ENCODE results near the gene TENM4.
"Not testable (repeated sequence)": the region's sequence is repeated elsewhere in the genome, so short reads cannot be mapped to it uniquely, and the experiment has no call there.

Gene TENM4

GRCh38 chr11:78993802-78994430 lies 446.9 kb downstream of the TENM4 start:
- no peak for DNase-seq

GRCh38 chr11:78991681-78992080 lies 449.1 kb downstream of the TENM4 start:
- DNase-seq: no peak

DNA sequence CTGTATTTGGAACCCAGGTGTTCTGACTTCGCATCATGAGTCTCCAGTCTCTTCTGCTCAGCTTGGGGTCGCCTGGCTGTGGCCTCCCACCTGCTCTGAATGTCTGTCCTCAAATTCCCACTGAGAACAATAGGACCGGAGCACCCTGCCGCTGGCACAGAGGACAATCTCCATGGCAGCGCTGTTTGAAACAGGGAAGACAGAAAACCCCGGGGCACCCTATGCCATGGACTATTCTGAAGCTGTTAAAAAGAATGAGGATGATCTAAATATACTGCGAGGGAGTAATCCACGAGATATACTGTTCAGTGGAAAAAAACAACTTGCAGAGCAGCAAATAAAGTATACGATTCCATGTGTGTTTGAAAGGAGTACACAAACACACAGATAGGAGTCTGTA lies 450.6 kb downstream of the TENM4 start:
- DNase-seq: no peak

- DNase-seq: no peak
Measured at GRCh38 chr11:78987748-78988147, 453.1 kb downstream of the TENM4 start.

DNA sequence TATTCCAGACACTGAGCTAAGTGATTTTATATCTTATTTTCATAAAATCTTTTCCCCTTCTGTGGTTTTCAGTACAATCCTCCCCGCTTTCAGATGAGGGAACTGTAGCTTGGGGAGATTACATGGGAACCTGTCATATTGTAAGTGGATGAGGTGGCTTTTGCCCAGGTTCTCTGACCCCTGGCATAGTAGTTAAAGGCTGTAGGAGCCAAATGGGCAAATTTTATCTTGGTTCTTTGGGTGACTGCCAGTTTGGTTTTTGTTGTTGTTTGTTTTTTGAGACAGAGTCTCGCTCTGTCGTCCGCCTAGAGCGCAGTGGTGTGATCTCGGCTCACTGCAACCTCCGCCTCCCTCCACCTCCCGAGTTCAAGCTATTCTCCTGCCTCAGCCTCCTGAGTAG lies 454.5 kb downstream of the TENM4 start:
- DNase-seq: no peak

DNA sequence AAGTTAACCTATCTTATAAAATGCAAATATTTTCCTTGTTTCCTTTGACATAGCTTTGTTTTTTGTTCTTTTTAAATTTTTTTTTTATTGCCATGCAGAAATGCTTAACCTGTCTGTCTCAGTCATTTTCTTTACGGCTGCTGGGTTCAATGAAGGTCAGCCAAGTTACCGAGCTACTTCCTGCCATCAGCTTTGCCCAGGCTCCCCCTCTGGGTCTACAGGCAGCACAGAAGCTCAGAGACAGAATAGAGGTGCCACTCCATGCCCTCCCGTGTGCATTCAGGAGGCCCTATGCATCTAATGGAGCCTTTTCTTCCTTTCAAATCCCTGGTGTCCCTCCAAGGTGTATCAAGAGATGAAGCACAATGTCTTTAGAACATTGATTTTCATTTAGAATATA lies 455.2 kb downstream of the TENM4 start:
- no peak for DNase-seq

DNA sequence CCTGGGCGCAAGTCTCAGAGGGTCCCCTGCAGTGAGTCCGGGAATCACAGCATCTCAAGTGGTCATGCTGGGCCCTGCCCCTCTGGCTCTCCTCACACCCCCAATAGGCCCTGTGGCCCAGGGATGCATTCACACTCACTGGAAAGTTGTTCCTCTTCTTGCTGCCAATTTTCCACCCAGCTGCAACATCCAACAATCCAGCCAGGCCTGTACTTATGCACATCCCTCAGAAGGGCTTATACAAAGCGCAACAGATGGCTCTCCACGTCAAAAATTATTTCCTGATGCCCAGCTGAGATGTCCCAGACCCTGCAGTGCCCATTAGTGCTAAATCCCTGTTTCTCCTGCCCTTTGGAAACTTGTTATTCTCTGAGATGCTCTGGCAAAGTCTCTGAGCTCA lies 458.4 kb downstream of the TENM4 start:
- DNase-seq: no peak

GRCh38 chr11:78981153-78981552 lies 459.7 kb downstream of the TENM4 start:
- DNase-seq: no peak

DNA sequence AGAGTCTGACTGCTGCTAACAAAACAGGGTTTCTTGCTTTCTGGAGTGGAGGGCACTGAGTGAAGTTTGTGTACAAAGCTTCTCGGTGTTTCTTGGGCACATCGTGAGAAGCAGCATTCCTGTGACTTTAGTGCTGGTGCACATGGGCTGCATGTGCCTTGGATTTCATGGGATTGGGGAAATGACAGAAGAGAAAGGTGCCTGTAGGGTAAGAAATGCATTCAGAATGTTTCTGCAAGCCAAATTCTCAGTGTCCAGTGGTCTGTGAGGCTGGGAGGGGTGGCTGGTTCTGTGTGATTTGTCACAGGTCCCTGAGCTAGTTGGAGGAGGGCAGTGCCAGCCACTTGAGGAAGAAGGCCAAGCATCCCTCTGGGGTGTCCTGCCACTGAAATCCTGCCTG lies 462.0 kb downstream of the TENM4 start:
- DNase-seq: no peak

DNA sequence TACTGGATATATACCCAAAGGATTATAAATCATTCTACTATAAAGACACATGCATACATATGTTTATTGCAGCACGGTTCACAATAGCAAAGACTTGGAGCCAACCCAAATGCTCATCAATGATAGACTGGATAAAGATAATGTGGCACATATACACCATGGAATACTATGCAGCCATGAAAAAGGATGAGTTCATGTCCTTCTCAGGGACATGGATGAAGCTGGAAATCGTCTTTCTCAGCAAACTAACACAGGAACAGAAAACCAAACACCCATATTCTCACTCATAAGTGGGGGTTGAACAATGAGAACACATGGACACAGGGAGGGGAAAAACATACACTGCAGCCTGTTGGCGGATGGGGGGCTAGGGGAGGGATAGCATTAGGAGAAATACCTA lies 463.0 kb downstream of the TENM4 start:
- DNase-seq: not testable (repeated sequence)

GRCh38 chr11:78977009-78977408 lies 463.8 kb downstream of the TENM4 start:
- no peak for DNase-seq

DNA sequence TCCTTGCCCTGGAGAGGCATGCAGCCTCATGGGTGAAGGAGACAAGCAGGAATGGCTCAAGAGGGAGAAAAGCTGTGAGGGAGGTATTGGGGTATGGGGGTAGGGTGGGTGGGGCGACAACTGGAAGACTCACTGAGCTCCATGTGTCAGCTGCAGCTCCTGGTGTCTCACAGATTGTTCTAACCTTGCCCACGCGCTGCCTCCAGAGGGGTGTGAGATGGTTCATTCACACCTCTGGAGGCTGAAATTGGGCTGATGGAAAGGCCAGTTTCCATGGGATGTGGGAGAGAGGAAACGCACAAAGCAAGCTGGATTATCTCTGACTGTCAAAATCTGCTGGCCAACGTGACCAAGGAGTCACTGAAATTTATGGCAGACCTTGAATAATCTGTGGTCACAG lies 465.7 kb downstream of the TENM4 start:
- DNase-seq: no peak

- no peak for DNase-seq
Measured at GRCh38 chr11:78973876-78974275, 467.0 kb downstream of the TENM4 start.

DNA sequence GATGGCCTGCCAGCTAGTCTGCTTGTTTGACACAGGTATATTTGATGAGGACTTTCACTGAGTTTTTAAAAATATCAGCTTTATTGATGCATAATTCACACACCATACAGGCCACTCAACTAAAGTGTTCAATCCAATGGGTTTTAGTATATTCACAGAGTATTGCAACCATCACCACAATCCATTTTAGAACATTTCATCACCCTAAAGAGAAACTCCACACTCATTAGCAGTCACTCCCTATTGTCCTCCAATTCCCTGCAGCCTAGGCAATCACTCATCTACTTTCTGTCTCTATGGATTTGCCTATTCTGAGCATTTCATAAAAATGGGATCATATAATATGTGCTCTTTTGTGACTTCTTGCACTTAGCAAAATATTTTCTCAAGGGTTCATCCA lies 468.2 kb downstream of the TENM4 start:
- DNase-seq: no peak

DNA sequence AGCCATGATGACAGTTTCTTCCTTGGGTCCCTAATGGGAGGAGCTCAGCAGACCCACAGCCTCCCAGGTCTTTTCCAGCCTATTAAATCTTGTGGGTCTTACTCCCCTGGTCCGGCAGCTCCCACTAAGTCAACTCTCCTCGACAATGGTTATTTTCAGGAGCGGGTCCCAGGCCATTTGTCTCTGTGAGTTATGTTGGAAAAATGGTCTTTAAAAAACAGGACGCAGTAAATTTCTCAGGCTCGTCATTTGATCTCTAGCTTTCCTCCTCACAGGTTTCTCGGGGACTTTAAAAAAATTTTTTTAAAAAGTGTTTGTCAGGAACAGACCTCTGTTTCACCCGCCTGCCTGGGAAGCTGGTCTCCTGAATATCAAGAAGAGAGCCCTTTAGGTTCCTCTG lies 468.7 kb downstream of the TENM4 start:
- no peak for DNase-seq

DNA sequence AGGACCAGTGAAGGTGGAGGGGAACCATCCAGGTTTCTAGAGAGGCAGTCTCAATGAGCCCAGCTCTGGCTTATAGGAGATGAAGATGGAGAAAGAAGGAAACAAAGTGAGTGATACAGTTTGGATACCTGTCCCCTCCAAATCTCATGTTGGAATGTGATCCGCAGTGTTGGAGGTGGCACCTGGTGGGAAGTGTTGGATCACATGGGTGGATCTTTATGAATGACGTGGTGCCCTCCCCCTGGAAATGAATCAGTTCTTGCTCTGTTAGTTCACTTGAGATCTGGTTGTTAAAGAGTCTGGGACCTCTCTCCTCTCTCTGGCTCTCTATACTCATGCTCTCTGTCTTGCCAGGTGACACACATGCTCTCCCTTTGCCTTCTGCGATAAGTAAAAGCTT lies 473.0 kb downstream of the TENM4 start:
- no peak for DNase-seq

DNA sequence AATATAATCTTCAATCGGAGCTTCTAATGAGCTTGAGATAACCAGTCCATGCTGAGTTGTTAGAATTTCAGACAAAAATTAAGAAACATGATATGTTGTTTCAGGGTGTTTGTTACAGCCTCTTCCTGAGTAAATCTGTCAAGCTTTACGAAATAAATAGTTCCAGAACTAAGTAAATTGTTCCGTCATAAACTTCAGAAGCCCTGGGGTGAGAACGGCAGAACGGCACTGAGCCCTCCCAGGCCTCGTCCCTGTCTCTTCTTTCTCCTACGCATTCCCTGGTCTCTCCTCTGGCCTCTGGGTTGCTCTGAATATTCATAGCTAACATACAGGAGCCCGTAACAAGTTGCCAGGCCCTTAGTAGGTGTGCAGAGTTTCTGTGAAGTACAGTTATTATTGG lies 475.4 kb downstream of the TENM4 start:
- no peak for DNase-seq

- DNase-seq: peak; percentile 34
Measured at GRCh38 chr11:78961937-78962701, 478.7 kb downstream of the TENM4 start.

GRCh38 chr11:78961247-78961646 lies 479.6 kb downstream of the TENM4 start:
- DNase-seq: no peak

- no peak for DNase-seq
Measured at GRCh38 chr11:78958444-78958843, 482.4 kb downstream of the TENM4 start.

DNA sequence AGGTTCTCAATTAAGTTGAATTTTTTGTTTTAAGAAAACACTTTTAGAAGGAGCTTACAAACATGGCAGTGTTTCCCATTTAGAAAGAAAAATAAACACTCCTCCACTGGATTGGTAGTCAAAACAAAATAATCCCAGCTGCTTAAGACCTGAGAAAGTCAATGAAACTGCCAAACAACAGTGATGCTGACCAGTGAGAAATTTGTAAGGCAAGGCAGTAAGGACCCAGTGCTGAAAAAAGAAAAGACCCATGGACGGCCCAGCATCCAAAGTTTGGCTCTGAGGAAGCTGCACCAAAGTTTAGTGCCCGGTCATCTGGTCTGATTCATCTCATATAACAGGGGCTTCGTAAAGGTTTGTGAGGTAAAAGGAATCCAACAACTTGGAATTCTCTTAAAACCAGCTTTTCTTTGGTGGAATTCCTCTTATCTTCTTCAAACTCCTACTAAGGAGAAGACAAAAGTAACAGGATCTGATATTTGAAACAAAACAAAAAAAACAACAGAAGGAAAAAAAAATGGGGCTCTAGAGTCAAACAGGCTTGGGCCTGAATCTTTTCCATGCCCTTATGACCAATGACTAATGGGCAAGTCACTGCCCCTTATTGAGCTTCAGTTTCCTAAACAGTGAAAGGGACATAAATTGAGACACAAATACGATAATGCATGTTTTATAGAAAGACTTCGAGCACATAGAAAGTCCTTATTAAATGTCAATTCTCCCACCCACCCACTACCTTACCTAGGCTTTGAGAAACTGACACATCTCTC lies 483.2 kb downstream of the TENM4 start:
- no peak for DNase-seq

DNA sequence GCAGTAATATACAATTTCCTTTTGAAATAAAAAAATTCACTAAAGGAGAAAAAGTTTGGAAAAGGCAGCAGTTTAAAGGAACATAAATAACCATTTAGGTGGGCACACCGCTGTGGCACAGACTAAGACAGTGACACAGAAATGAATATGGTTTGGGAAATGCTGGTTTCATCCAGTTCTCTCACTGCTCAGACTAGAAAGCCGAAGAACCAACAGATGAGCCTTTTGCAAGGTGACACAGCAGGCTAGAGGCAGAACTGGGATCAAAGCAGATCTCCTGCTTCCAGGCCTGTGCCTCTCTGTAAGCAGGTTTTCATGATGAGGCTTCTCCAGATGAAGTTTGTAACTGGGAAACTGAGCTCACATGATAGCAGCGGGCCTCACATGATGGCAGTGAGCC lies 486.1 kb downstream of the TENM4 start:
- no peak for DNase-seq

GRCh38 chr11:78954261-78954660 lies 486.6 kb downstream of the TENM4 start:
- no peak for DNase-seq

GRCh38 chr11:78952890-78953289 lies 487.9 kb downstream of the TENM4 start:
- no peak for DNase-seq

Measured in NCI-H774 (cell line).